Transverse colon (tissue), 4 donors: Measurements from ENCODE around the gene ANKRD24. TPM values are rescaled to one million over a fixed set of nuclear protein-coding genes. Genes with fewer than 3 reads are reported as not detected.

ENCODE experiments used
- DNase-seq: peaks from one replicate; pipeline ENCODE4 v3.0.0-alpha.2; 2019
- H3K27ac ChIP-seq, 4 donors: fragments of 200-600 bp; sonication (generic); 2 replicates each; pipeline ENCODE4 v1.5.1; 2016 to 2018; ENCODE audit warnings: inconsistent platforms in 4 of 4
- H3K27me3 ChIP-seq: fragments of 200-600 bp; sonication (generic); 2 replicates; pipeline ENCODE4 v1.5.1; 2017; ENCODE audit warnings: inconsistent platforms
- H3K36me3 ChIP-seq, 4 donors: fragments of 200-600 bp; sonication (generic); 2 replicates each; pipeline ENCODE4 v1.5.1; 2017 to 2019; ENCODE audit warnings: inconsistent platforms in 4 of 4
- H3K4me1 ChIP-seq, 4 donors: fragments of 200-600 bp; sonication (generic); 2 replicates each; pipeline ENCODE4 v1.5.1; 2017 to 2020; ENCODE audit warnings: inconsistent platforms in 4 of 4
- H3K4me3 ChIP-seq, 4 donors: fragments of 200-600 bp; sonication (generic); 1 replicate in 1 of 4; 2 replicates in 3 of 4; pipeline versions ENCODE4 v1.5.1 to v1.6.1; 2017 to 2019; ENCODE audit warnings: inconsistent platforms in 4 of 4
- H3K9me3 ChIP-seq, 2 donors: fragments of 200-600 bp; sonication (generic); 2 replicates each; pipeline ENCODE4 v1.5.1; 2017 to 2019; ENCODE audit warnings: inconsistent platforms in 2 of 2
- CTCF ChIP-seq, 5 experiments: fragments of 200-600 bp in 3 of 5; fragments of 450-650 bp in 2 of 5; sonication (generic) in 3 of 5; IDR thresholded peaks; 1 replicate in 2 of 5; 2 replicates in 3 of 5; pipeline ENCODE4 v1.5.1; 2016 to 2017; ENCODE audit warnings: antibody characterized with exemption in 5 of 5, inconsistent platforms in 3 of 5, mild to moderate bottlenecking in 2 of 5, moderate library complexity in 1 of 5
- EP300 ChIP-seq: sonication (generic); formaldehyde crosslinking; IDR thresholded peaks from one replicate; pipeline ENCODE4 v1.6.1; 2017; ENCODE audit warnings: antibody characterized with exemption, low read depth
- POLR2A ChIP-seq: fragments of 450-650 bp; IDR thresholded peaks from one replicate; pipeline ENCODE4 v1.6.1; 2016; ENCODE audit warnings: antibody characterized with exemption, mild to moderate bottlenecking, moderate library complexity
- POLR2AphosphoS5 ChIP-seq, 3 donors: sonication (generic); formaldehyde crosslinking; IDR thresholded peaks; one replicate each; pipeline ENCODE4 v1.6.1; 2016; ENCODE audit warnings: antibody characterized with exemption in 3 of 3
- whole genome bisulfite sequencing, 2 donors: methylation state at CpG; one replicate each; pipeline ENCODE4 v1.1.5; 2018; ENCODE audit warnings: low coverage in 1 of 2; 5-methylcytosine and 5-hydroxymethylcytosine counted together
- in situ Hi-C, 4 donors: fragments of 200-750 bp; cut with MboI; loops; one replicate each; pipeline versions ENCODE4 v1.15.0 to v1.15.1; 2017; ENCODE audit warnings: low sequenced_read_pairs in 3 of 4, low pct_ligation_motif_present in 1 of 4, low pct_unique_long_range_greater_than_20kb in 1 of 4
- intact Hi-C: fragments of 100-400 bp; cut with DNase I; formaldehyde crosslinking; loops from one replicate; pipeline ENCODE4 v1.15.1; 2023; ENCODE audit warnings: low total_unique reads
- total RNA-seq, 4 donors: library from RNA; depleted of rRNA; stranded (reverse); fragments of >200 nt; gene quantifications; one replicate each; pipeline ENCODE4 v1.1.0, GENCODE V29; 2016

ANKRD24 gene
- total RNA-seq, 4 donors from 2014 or later = 1.2 to 6.4 (median 2.1) TPM

GRCh38 chr19:4256563-4256962 is 74.1 kb downstream of the ANKRD24 start:
- Histone ChIP-seq H3K9me3 (no peaks in the 10 kb centered on the region), H3K27ac (no peak overlapping the region), H3K4me1 (no peaks in the 10 kb centered on the region), H3K36me3 (peaks cover 1 to 90% (median 38%) of the 10 kb centered on the region in 4 donors), H3K27me3 (no peaks in the 10 kb centered on the region), H3K4me3 (no peak overlapping the region)
- WGBS, 2 donors = 98% methylated on average over 4 of the region's 4 CpGs; no CpG with 5 or more reads in 1 of the 2 donors
- TF ChIP-seq POLR2AphosphoS5 (IDR thresholded peaks at IDR 0.05) (no peak), CTCF (IDR thresholded peaks at IDR 0.05) (no peak), EP300 (no peak), POLR2A (no peak)
- intact Hi-C loops = no loop called here
- in situ Hi-C loops = loop anchor here in 1 of 4 donors (25.0 kb wide), 1 partner anchor 106 kb away; no protein-coding TSS in a partner anchor
- DNase-seq = no peak

GRCh38 chr19:4257025-4257424 is 74.5 kb downstream of the ANKRD24 start:
- H3K4me1 ChIP-seq = no peaks in the 10 kb centered on the region
- WGBS, 2 donors = 80 to 85% methylated on average over 6 of the region's 6 CpGs
- TF ChIP-seq CTCF (IDR thresholded peaks at IDR 0.05) (no peak), POLR2AphosphoS5 (IDR thresholded peaks at IDR 0.05) (no peak), POLR2A (no peak), EP300 (no peak)
- intact Hi-C loops (no loop called here), in situ Hi-C loops (loop anchor here in 1 of 4 donors (25.0 kb wide), 1 partner anchor 105 kb away; no protein-coding TSS in a partner anchor)
- no peaks in the 10 kb centered on the region for H3K27me3 ChIP-seq
- DNase-seq = no peak
- no peaks in the 10 kb centered on the region for H3K9me3 ChIP-seq
- no peak overlapping the region for H3K4me3 ChIP-seq
- peaks cover 1 to 90% (median 38%) of the 10 kb centered on the region in 4 donors for H3K36me3 ChIP-seq
- H3K27ac ChIP-seq = no peak overlapping the region

GRCh38 chr19:4258181-4258580 is 75.7 kb downstream of the ANKRD24 start:
- intact Hi-C loops (no loop called here), in situ Hi-C loops (loop anchor here in 1 of 4 donors (25.0 kb wide), 1 partner anchor 104 kb away; no protein-coding TSS in a partner anchor)
- no peak for TF ChIP-seq CTCF (IDR thresholded peaks at IDR 0.05)
- H3K36me3 ChIP-seq = peaks cover 0 to 80% (median 39%) of the 10 kb centered on the region in 4 donors
- H3K4me3 ChIP-seq = no peak overlapping the region
- H3K27ac ChIP-seq = no peak overlapping the region
- H3K9me3 ChIP-seq = no peaks in the 10 kb centered on the region
- 93% methylated on average over 28 of the region's 28 CpGs; no CpG with 5 or more reads in 1 of the 2 donors for WGBS, 2 donors
- DNase-seq = no peak
- no peaks in the 10 kb centered on the region for H3K4me1 ChIP-seq
- H3K27me3 ChIP-seq = no peaks in the 10 kb centered on the region

GRCh38 chr19:4260613-4261191 is 78.2 kb downstream of the ANKRD24 start:
- in situ Hi-C loops = loop anchor here in 2 of 4 donors (10.0 to 25.0 kb wide), 2 partner anchors 94 to 102 kb away; no protein-coding TSS in a partner anchor
- H3K27ac ChIP-seq = no peak overlapping the region
- 97 to 100% methylated on average over 5 to 11 of the region's 11 CpGs for WGBS, 2 donors
- H3K36me3 ChIP-seq = peaks cover 0 to 60% (median 32%) of the 10 kb centered on the region in 4 donors
- DNase-seq = no peak
- H3K9me3 ChIP-seq = no peaks in the 10 kb centered on the region
- no peak overlapping the region for H3K4me3 ChIP-seq
- intact Hi-C loops = loop anchor here (10.0 kb wide), 1 partner anchor 94 kb away; no protein-coding TSS in a partner anchor
- TF ChIP-seq CTCF (IDR thresholded peaks at IDR 0.05) (no peak), POLR2A (no peak), POLR2AphosphoS5 (IDR thresholded peaks at IDR 0.05) (no peak), EP300 (no peak)
- no peaks in the 10 kb centered on the region for H3K27me3 ChIP-seq
- H3K4me1 ChIP-seq = peaks cover 0 to 3% (median 0%) of the 10 kb centered on the region in 4 donors
